H9 (cell line): ENCODE data around the gene ARHGAP10. TPM values are rescaled to one million over a fixed set of nuclear protein-coding genes. Genes with fewer than 3 reads are reported as not detected.

Source experiments
- DNase-seq: peaks from one replicate; pipeline ENCODE4 v3.0.0-alpha.2; 2017
- H2AFZ ChIP-seq: one replicate; pipeline ENCODE4 v1.6.1; 2013; ENCODE audit warnings: mild to moderate bottlenecking, low read length, control low read depth, moderate library complexity
- H2AK5ac ChIP-seq: 2 replicates; pipeline ENCODE4 v1.6.1; 2013; ENCODE audit warnings: low read length, control low read depth, mixed read lengths; ENCODE audit not compliant: insufficient read length
- H2BK120ac ChIP-seq: one replicate; pipeline ENCODE4 v1.6.1; 2013; ENCODE audit warnings: low read depth, mild to moderate bottlenecking, low read length, control low read depth, inconsistent platforms; ENCODE audit not compliant: poor library complexity, severe bottlenecking
- H2BK12ac ChIP-seq: 2 replicates; pipeline ENCODE4 v1.6.1; 2013; ENCODE audit warnings: low read length, control low read depth, mixed read lengths, low read depth; ENCODE audit not compliant: insufficient read length
- H2BK15ac ChIP-seq: 2 replicates; pipeline ENCODE4 v1.6.1; 2013; ENCODE audit warnings: low read depth, low read length, control low read depth
- H2BK20ac ChIP-seq: one replicate; pipeline ENCODE4 v1.6.1; 2013; ENCODE audit warnings: low read depth, mild to moderate bottlenecking, low read length, control low read depth, inconsistent platforms; ENCODE audit not compliant: poor library complexity, severe bottlenecking
- H2BK5ac ChIP-seq: 2 replicates; pipeline ENCODE4 v1.6.1; 2013; ENCODE audit warnings: low read length, control low read depth, mixed read lengths; ENCODE audit not compliant: insufficient read length
- H3K14ac ChIP-seq: 2 replicates; pipeline ENCODE4 v1.6.1; 2013; ENCODE audit warnings: low read length, control low read depth; ENCODE audit not compliant: insufficient read depth
- H3K18ac ChIP-seq: 2 replicates; pipeline ENCODE4 v1.6.1; 2013; ENCODE audit warnings: low read depth, mild to moderate bottlenecking, mixed read lengths, low read length, control low read depth; ENCODE audit not compliant: insufficient read length
- H3K23ac ChIP-seq: 2 replicates; pipeline ENCODE4 v1.6.1; 2013; ENCODE audit warnings: low read length, control low read depth, mixed read lengths, low read depth; ENCODE audit not compliant: insufficient read length
- H3K23me2 ChIP-seq: 2 replicates; pipeline ENCODE4 v1.6.1; 2013; ENCODE audit warnings: low read depth, mild to moderate bottlenecking, mixed read lengths, low read length, control low read depth; ENCODE audit not compliant: insufficient read length, poor library complexity, severe bottlenecking
- H3K27ac ChIP-seq: 2 replicates; pipeline ENCODE4 v1.5.1; 2013; ENCODE audit warnings: low read length, control low read depth, mixed read lengths, low read depth; ENCODE audit not compliant: insufficient read length
- H3K27me3 ChIP-seq: 2 replicates; pipeline ENCODE4 v1.6.1; 2013; ENCODE audit warnings: low read length, control low read depth, inconsistent platforms; ENCODE audit not compliant: insufficient read depth
- H3K4ac ChIP-seq: 2 replicates; pipeline ENCODE4 v1.6.1; 2013; ENCODE audit warnings: low read depth, mild to moderate bottlenecking, control low read depth, inconsistent platforms, low read length, moderate library complexity
- H3K4me1 ChIP-seq: 2 replicates; pipeline ENCODE4 v1.6.1; 2013; ENCODE audit warnings: low read length, control low read depth, inconsistent platforms; ENCODE audit not compliant: insufficient read depth
- H3K4me2 ChIP-seq: 2 replicates; pipeline ENCODE4 v1.6.1; 2013; ENCODE audit warnings: low read length, control low read depth, mixed read lengths; ENCODE audit not compliant: insufficient read length, insufficient read depth
- H3K56ac ChIP-seq: 2 replicates; pipeline ENCODE4 v1.6.1; 2013; ENCODE audit warnings: low read depth, mild to moderate bottlenecking, mixed read lengths, low read length, control low read depth; ENCODE audit not compliant: insufficient read length
- H3K79me1 ChIP-seq: 2 replicates; pipeline ENCODE4 v1.6.1; 2013; ENCODE audit warnings: low read depth, mild to moderate bottlenecking, moderate library complexity, low read length, control low read depth, inconsistent platforms; ENCODE audit not compliant: insufficient read depth, poor library complexity, severe bottlenecking
- H3K79me2 ChIP-seq: 2 replicates; pipeline ENCODE4 v1.6.1; 2013; ENCODE audit warnings: low read length, control low read depth, inconsistent platforms; ENCODE audit not compliant: insufficient read depth
- H3K9ac ChIP-seq: 2 replicates; pipeline ENCODE4 v1.6.1; 2013; ENCODE audit warnings: low read length, control low read depth, mixed read lengths; ENCODE audit not compliant: insufficient read length; ENCODE audit errors: extremely low read depth
- H3K9me3 ChIP-seq: one replicate; pipeline ENCODE4 v1.6.1; 2013; ENCODE audit warnings: low read depth, low read length, inconsistent platforms; ENCODE audit not compliant: control insufficient read depth
- H3T11ph ChIP-seq: one replicate; pipeline ENCODE4 v1.6.1; 2013; ENCODE audit warnings: mild to moderate bottlenecking, low read length, control low read depth, inconsistent platforms
- H4K20me1 ChIP-seq: one replicate; pipeline ENCODE4 v1.6.1; 2013; ENCODE audit not compliant: control insufficient read depth, insufficient read length, insufficient read depth
- H4K5ac ChIP-seq: 2 replicates; pipeline ENCODE4 v1.6.1; 2013; ENCODE audit warnings: low read depth, mild to moderate bottlenecking, mixed read lengths, low read length, control low read depth; ENCODE audit not compliant: insufficient read length
- H4K8ac ChIP-seq: replicated peaks from 2 replicates; pipeline ENCODE4 v1.6.1; 2013; ENCODE audit warnings: low read length, control low read depth, mixed read lengths, low read depth; ENCODE audit not compliant: insufficient read length
- H4K91ac ChIP-seq: 2 replicates; pipeline ENCODE4 v1.6.1; 2013; ENCODE audit warnings: low read depth, mild to moderate bottlenecking, moderate library complexity, mixed read lengths, low read length, control low read depth; ENCODE audit not compliant: insufficient read length
- H3K27ac Mint-ChIP-seq, 3 experiments: 2 replicates in 2 of 3; 3 replicates in 1 of 3; pipeline ENCODE4 v1.8.0; 2020 to 2021; ENCODE audit warnings: mixed read lengths in 3 of 3, mild to moderate bottlenecking in 1 of 3, moderate library complexity in 1 of 3
- H3K27me3 Mint-ChIP-seq: 2 replicates; pipeline ENCODE4 v1.8.0; 2021; ENCODE audit warnings: low read depth, mild to moderate bottlenecking, moderate library complexity, mixed read lengths
- H3K36me3 Mint-ChIP-seq, 3 experiments: 2 replicates in 2 of 3; 3 replicates in 1 of 3; pipeline ENCODE4 v1.8.0; 2020 to 2021; ENCODE audit warnings: low read depth in 3 of 3, mixed read lengths in 3 of 3; ENCODE audit not compliant: insufficient read depth in 1 of 3
- H3K4me1 Mint-ChIP-seq, 2 experiments: 2 replicates each; pipeline ENCODE4 v1.8.0; 2020; ENCODE audit warnings: mixed read lengths in 2 of 2
- H3K4me3 Mint-ChIP-seq, 2 experiments: 2 replicates in 1 of 2; 3 replicates in 1 of 2; pipeline ENCODE4 v1.8.0; 2020 to 2021; ENCODE audit warnings: mild to moderate bottlenecking in 2 of 2, mixed read lengths in 2 of 2, moderate library complexity in 1 of 2
- H3K9me3 Mint-ChIP-seq, 2 experiments: 2 replicates in 1 of 2; 3 replicates in 1 of 2; pipeline ENCODE4 v1.8.0; 2020; ENCODE audit warnings: mild to moderate bottlenecking in 2 of 2, mixed read lengths in 2 of 2, moderate library complexity in 1 of 2
- CTCF ChIP-seq: fragments of 200-600 bp; sonication (generic); conservative IDR thresholded peaks from 3 replicates; pipeline ENCODE4 v1.8.0; 2021; ENCODE audit warnings: antibody characterized with exemption, mild to moderate bottlenecking
- WGBS: extraction: QIAGEN DNeasy Blood & Tissue Kit; methylation state at CpG from one replicate; pipeline ENCODE4 v1.1.7; 2013; ENCODE audit warnings: missing lambda C conversion rate, low lambda C conversion rate, mixed read lengths; ENCODE audit not compliant: insufficient read length; ENCODE audit errors: extremely low coverage; 5-methylcytosine and 5-hydroxymethylcytosine counted together
- total RNA-seq: library from RNA; stranded (reverse); gene quantifications from 2 replicates; pipeline ENCODE4 v1.2.1, GENCODE V29; 2021

ARHGAP10 gene
- total RNA-seq, 1 experiment from 2014 or later, result 7.8 TPM

- no peaks in the 10 kb centered on the region for H4K20me1 ChIP-seq
Measured at GRCh38 chr4:147760695-147761094, 28.8 kb downstream of the ARHGAP10 start.

More at GRCh38 chr4:147760695-147761094, 28.8 kb downstream of the ARHGAP10 start:
- no peak overlapping the region for H4K5ac ChIP-seq
- Mint-ChIP-seq H3K36me3 (no peaks in the 10 kb centered on the region; a peak in 1 of 7 replicates), H3K27me3 (no peaks in the 10 kb centered on the region), H3K4me3 (no peak overlapping the region), H3K9me3 (no peaks in the 10 kb centered on the region), H3K27ac (no peak overlapping the region), H3K4me1 (peaks cover 0 to under 1% of the 10 kb centered on the region in 2 experiments; a peak in 1 of 4 replicates)
- no peaks in the 10 kb centered on the region for H3K79me2 ChIP-seq
- no peak overlapping the region for H4K91ac ChIP-seq
- H2BK15ac ChIP-seq, result no peak overlapping the region
- no peak overlapping the region for H3K4ac ChIP-seq
- H3K23me2 ChIP-seq, result no peaks in the 10 kb centered on the region
- no peak overlapping the region for H3K23ac ChIP-seq
- no peaks in the 10 kb centered on the region for H3K79me1 ChIP-seq
- no peak overlapping the region for H3K56ac ChIP-seq
- H2AK5ac ChIP-seq, result no peak overlapping the region
- no peak overlapping the region for H2BK20ac ChIP-seq
- no peak overlapping the region for H2BK12ac ChIP-seq
- no peak overlapping the region for H4K8ac ChIP-seq
- no peak overlapping the region for H3T11ph ChIP-seq
- H3K27ac ChIP-seq, result no peak overlapping the region
- TF ChIP-seq CTCF, result no peak
- no peaks in the 10 kb centered on the region for H3K4me1 ChIP-seq
- DNase-seq, result no peak
- no peak overlapping the region for H2AFZ ChIP-seq
- no peak overlapping the region for H3K4me2 ChIP-seq
- no peak overlapping the region for H3K14ac ChIP-seq
- no peaks in the 10 kb centered on the region for H3K27me3 ChIP-seq
- no peaks in the 10 kb centered on the region for H3K9me3 ChIP-seq
- WGBS, result no CpG with 5 or more reads among the region's 1 CpG
- H3K9ac ChIP-seq, result no peak overlapping the region
- H2BK5ac ChIP-seq, result no peak overlapping the region
- no peak overlapping the region for H3K18ac ChIP-seq
- no peak overlapping the region for H2BK120ac ChIP-seq
